Measurements from ENCODE around the gene DMRT1.

The DMRT1 gene

DNA sequence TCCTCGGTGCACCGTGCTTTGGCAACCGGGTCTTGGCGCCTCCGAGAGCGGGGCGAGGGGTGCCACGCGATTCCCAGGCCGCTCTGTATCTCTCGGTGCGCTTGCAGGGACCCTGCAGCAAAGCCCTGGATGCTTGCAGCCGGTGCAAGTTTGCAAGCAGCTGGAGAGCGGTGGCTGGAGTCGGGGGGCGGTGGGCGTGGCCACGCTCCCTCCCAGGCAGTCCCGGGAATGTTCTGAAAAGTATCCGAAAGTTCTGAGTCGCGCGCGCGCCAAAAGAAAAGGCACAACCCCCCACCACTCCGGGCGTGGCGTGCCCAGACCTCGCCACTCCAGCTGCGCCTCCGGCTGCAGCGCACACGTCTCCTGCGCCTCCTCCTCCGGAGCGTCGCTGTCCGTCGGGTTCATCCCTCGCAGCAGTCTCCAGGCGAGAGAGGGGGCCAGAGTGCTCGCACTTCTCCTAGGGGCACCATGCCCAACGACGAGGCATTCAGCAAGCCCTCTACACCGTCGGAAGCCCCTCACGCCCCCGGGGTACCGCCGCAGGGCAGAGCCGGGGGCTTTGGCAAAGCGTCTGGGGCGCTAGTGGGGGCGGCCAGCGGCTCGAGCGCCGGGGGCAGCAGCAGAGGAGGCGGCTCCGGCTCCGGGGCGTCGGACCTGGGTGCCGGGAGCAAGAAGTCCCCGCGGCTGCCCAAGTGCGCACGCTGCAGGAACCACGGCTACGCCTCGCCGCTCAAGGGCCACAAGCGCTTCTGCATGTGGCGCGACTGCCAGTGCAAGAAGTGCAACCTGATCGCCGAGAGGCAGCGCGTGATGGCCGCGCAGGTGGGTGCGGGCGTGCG, at the start of gene DMRT1:
Gene DMRT1 (plus strand): TSS at position 327 of the 839 bp plus-strand sequence. CDS start 142 bp downstream, at position 469.
- no peak for FAIRE-seq

GRCh38 chr9:792331-793260, 48.9 kb upstream of the DMRT1 start:
- FAIRE-seq, result no peak

GRCh38 chr9:794386-794785, 47.1 kb upstream of the DMRT1 start:
- FAIRE-seq, result no peak

GRCh38 chr9:795869-796268, 45.6 kb upstream of the DMRT1 start:
- no peak for FAIRE-seq

DNA sequence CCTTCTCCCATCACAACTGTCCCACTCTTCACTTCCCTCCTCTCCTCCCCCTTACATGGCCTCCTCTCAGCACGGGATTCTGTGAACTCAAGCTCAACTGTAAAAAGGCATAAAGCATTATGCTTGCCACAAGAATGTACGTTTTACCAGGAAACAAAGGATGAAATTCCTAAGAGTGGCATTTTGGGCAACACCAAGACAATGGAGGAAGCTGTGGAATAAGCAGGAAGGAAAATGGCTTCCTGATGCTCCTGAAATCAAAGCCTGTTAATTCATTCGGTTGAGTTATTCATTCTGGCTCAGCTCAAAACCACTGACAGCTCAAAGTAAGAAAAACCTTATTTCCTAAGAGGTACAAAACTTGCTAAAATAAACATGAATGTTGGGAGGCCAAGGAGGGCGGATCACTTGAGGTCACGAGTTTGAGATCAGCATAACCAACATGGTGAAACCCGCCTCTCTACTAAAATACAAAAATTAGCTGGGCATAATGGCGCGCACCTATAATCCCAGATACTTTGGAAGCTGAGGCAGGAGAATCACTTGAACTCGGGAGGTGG, 40.8 kb upstream of the DMRT1 start:
- FAIRE-seq, result no peak

DNA sequence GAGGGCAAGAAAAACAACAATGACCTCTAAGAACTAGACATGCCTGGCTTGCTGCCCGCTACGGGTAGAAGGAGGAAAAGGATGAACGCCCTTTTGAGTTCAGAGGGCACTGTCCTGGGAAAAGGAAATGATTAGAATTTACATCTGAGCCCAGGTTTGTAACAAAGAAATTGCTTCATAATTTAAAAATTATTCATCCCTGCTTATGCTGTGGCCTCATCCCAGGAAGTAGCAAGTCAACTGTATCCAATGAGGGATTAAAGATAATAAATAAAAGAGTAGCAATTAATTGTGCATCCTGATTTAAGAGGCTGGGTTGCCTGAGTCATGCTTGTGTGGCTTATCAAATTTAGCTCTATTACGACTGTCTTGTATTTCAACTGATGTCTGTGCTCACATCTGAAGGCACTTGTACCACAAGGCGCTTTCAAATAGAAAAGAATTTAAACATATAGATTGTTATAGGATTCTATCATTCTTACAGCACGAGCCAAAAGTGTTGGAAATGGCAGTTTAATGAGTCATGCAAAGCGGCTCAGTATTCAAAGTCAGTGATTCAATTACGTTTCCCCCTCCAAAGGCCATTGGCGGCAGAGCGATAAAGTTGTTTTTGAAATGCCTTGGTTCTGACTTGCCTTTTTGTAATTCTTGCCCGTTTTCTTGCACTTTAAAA, 40.0 kb upstream of the DMRT1 start:
- no peak for FAIRE-seq

- no peak for FAIRE-seq
These were observed 37.5 kb upstream of the DMRT1 start for GRCh38 chr9:804026-804425.

DNA sequence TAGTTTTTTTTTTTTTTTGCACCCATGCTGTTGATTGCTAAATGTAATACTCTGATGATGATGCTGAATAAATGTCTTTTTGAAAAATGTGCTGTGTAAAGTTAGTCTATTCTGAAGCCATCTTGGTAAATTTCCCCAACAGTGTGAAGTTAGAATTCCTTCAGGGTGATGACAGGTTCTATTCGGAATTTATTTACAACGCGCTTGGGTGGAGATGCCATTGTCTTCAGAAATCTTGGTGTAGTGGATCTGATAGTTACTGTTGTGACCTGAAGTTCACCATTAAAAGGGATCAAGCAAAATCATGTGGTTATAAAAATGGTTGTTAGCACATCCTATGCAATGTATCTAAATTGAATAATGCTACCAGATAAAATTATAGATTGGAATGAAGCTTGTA, 36.3 kb upstream of the DMRT1 start:
- no peak for FAIRE-seq

GRCh38 chr9:806285-807156, 35.0 kb upstream of the DMRT1 start:
- peak; percentile 14 for FAIRE-seq

DNA sequence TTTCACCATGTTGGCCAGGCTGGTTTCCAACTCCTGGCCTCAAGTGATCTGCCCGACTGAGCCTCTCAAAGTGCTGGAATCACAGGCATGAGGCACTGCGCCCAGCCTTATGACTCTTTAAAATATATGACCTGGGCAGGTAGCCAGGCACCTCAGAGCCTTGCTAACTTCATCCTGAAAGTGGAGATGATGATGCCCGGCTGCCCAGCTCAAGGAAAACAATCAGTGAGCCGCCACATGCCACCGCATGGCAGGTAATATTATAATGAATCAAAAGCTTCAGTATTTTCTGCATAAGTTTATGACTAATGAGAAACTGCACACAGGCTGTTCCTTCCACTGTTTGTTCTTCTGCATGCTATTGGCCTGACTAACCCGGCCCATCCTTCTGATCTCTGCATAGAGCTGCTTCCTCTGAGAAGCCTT, 30.4 kb upstream of the DMRT1 start:
- no peak for FAIRE-seq

- no peak for FAIRE-seq
These were observed 22.5 kb upstream of the DMRT1 start for GRCh38 chr9:818958-819357.

DNA sequence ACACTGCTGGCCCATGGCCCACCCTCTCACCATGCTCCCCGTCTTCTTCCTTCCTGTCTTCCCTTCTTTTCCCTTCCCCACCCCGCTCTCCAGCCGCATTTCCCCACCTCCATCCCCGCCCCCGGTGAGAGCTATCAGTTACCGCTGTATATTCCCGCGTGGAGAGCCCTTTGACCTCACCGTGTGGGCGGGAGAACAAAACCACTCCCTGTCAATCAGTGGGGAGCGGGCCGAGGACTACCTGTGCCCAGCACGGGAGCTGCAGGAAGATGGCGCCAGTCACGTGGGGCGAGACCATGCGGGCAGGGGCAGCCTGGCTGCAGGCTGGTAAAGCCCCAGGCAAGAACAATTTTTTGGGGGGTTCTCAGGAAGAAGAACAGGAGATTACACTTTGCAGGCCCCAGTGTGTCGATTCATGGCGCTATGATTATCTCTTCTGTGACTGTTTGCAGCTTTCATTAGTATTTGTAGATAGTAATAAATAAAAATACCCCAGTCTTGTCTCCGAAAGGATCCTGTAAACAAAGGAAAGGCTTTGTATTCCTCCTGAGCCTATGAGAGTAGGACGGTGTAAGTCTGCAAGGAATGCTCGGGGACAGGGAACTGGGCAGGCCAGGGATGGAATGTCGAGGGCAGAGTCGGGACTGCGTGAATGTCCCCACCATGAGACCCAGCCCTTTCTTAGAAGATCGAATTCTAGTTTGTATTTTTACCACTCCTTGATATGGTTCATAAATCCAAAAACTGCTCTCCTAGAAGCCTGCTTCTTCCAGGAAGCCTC, 14.8 kb upstream of the DMRT1 start:
- no peak for FAIRE-seq

GRCh38 chr9:840343-840742, 1.2 kb upstream of the DMRT1 start:
- no peak for FAIRE-seq

DNA sequence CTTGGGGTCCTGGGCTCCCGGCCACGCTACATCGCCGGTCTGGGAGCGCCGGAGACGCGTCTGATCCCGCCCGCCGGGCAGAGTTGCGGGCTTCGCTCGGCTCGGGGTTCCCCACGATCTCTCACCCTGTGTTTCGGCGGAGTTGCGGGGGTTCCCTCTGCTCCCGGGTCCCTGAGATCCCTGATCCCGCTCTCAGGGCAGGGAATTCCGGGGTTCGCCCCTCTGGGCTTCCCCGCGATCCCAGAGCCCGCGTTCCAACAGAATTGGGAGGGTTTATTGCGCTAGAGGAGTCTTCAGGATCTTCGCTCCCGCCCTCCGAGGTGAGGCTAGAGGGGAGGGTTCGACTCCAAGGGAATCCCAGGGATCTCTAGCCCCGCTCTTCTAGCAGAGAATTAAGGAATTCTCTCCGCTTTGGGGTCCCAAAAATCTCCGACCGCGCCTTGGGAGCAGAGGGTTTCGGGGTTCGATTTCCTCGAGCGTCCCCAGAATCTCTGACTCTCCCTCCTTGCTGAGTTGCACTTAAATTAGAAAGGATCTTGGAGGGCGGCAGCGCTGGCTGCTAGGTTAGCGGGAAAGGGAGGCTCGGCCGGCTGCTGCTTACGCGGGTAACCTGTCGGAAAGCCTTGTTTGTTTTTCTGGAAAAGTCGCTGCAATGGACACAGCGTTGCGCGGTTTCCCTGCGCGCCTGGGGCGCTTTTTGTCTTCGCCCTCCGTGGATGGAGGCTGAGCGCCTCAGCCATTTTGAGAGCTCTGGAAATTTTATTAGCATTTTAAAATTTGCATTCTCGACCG, 1.3 kb downstream of the DMRT1 start:
- FAIRE-seq, result no peak

DNA sequence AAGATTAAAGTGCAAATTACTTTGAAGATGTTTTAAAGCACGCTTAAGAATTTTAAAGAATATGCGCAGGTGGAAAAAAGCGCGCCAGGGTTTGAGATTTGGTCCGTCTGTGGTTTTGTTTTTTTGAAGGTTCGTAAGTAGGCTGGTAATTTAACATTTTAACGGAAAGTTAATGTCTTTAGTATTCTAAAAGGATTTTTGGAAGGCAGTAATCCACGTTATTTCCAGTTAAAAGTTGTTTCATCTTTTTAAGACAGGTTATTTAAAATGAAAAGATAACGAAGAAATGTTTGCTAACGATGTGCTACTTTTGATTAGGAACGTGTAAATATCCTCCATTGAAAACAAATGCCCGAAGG, 1.9 kb downstream of the DMRT1 start:
- no peak for FAIRE-seq

DNA sequence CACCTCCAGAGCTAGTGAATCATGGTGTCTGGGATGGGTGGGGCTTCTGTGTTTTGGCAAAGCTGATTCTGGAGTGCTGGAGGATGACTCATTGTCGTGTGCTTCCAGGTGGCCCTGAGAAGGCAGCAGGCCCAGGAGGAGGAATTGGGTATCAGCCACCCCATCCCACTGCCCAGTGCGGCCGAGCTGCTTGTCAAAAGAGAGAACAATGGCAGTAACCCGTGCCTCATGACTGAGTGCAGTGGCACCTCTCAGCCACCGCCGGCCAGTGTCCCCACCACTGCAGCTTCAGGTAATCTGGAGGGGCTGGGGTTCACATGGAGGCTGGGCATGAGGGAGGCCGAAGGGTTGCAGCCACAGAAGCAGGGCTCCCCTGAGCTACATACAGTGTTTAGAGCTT, 5.4 kb downstream of the DMRT1 start:
- no peak for FAIRE-seq

DNA sequence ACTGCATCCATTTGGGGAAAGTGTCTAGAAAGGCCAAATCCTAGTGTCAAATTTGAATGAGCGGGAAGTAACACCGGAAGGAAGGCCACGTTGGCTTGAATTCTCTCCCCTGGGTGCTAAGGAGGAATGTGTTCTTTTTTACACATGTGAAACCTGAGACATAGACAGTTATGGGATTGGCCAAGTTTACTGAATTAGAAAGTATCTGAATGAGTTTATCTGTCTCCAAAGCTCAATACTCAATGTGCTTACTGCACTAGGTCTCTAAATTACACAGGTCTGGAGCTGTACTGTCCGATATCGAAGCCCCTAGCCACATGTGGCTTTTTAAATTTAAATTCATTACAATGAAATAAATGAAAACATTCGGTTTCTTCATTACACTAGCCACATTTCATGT, 6.0 kb downstream of the DMRT1 start:
- FAIRE-seq, result no peak

DNA sequence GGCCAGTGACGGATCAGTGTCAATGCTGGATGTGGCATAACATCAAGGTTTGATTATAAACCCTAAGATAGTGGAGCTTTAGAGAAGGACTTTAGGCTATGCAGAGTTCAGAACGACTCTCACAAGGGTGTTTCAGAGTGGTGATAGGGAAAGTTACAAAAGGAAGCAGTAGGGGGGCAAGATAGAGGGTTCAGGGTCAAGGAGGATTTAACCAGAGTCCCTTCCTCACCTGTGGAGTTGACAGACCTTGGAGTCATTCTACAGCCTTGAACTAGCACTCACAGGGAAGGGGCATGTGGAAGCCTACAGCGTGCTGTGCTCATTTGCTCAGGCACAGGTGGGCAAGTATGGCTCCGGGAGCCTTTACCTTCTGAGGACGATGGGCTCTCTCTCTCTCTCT, 7.9 kb downstream of the DMRT1 start:
- no peak for FAIRE-seq

- no peak for FAIRE-seq
These were observed 11.0 kb downstream of the DMRT1 start for GRCh38 chr9:852539-852938.

DNA sequence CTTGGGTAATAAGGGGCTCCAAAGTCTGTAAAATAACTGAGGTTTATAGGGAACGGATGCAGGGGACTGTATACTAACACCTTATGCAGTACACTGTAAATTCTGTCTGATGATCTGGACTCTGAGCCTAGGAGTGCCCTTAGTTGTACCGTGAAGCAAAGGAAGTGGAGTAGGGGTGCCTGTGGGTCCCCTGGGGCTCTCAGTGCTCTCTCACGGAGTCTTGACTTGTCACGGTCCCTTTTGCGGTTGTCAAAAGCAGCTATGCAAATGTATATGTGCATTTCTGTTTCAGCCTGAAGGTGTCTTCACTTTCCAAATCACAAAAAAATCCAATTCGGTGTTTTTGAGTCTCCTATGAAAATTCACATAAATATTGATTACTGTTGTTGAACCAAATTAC, 17.8 kb downstream of the DMRT1 start:
- FAIRE-seq, result no peak

All from colon (tissue), 2 donors.